Posterior vena cava (tissue), 2 donors: Measurements from ENCODE around the gene PXDC1. TPM values are rescaled to one million over a fixed set of nuclear protein-coding genes. Genes with fewer than 3 reads are reported as not detected.
"Not testable (repeated sequence)": the region's sequence is repeated elsewhere in the genome, so short reads cannot be mapped to it uniquely, and the experiment has no call there.

Experiments
- DNase-seq: peaks from one replicate; pipeline ENCODE4 v3.0.0-alpha.2; 2020; ENCODE audit warnings: low spot score
- intact Hi-C, 2 donors: fragments of 100-400 bp; cut with DNase I; formaldehyde crosslinking; loops; one replicate each; pipeline versions ENCODE4 v1.14.1 to v1.14.2; 2022 to 2023
- total RNA-seq, 2 donors: library from RNA; stranded (reverse); fragmentation: NEBNext Ultra II Directional; extraction: Animal tissue kit (Norgen Biotek cat#: 25700); gene quantifications; one replicate each; pipeline ENCODE4 v1.2.1, GENCODE V29; 2021
- donor health status: DM: yes; HTN: yes; CAD: no.
- donor health status: DM: yes; HTN: yes; CAD: no.

The PXDC1 gene
- total RNA-seq, 2 donors from 2014 or later = 99.5 to 103 TPM

GRCh38 chr6:3701631-3702030, 49.9 kb downstream of the PXDC1 start:
- intact Hi-C loops = no loop called here

GRCh38 chr6:3699231-3699630, 52.3 kb downstream of the PXDC1 start:
- intact Hi-C loops = no loop called here

More at GRCh38 chr6:3701631-3702030, 49.9 kb downstream of the PXDC1 start:
- DNase-seq = no peak

GRCh38 chr6:3698021-3698420, 53.5 kb downstream of the PXDC1 start:
- no peak for DNase-seq
- intact Hi-C loops = no loop called here

More at GRCh38 chr6:3699231-3699630, 52.3 kb downstream of the PXDC1 start:
- no peak for DNase-seq

GRCh38 chr6:3697609-3698008, 53.9 kb downstream of the PXDC1 start:
- DNase-seq = no peak
- intact Hi-C loops = no loop called here

- DNase-seq = no peak
- intact Hi-C loops = no loop called here
Measured at GRCh38 chr6:3696525-3697088, 54.9 kb downstream of the PXDC1 start.

GRCh38 chr6:3695065-3695817, 56.3 kb downstream of the PXDC1 start:
- no peak for DNase-seq
- intact Hi-C loops = no loop called here

- DNase-seq = no peak
- intact Hi-C loops = no loop called here
Measured at GRCh38 chr6:3693831-3694230, 57.7 kb downstream of the PXDC1 start.

- intact Hi-C loops = no loop called here
- DNase-seq = no peak
Measured at GRCh38 chr6:3690506-3690905, 61.0 kb downstream of the PXDC1 start.

- DNase-seq = no peak
- intact Hi-C loops = no loop called here
Measured at GRCh38 chr6:3687847-3688246, 63.7 kb downstream of the PXDC1 start.

- DNase-seq = no peak
Measured at GRCh38 chr6:3683331-3683730, 68.2 kb downstream of the PXDC1 start.

GRCh38 chr6:3678946-3679345, 72.6 kb downstream of the PXDC1 start:
- DNase-seq = no peak
- intact Hi-C loops = no loop called here

More at GRCh38 chr6:3683331-3683730, 68.2 kb downstream of the PXDC1 start:
- intact Hi-C loops = no loop called here

- DNase-seq, intact Hi-C loops: not testable (repeated sequence)
Measured at GRCh38 chr6:3677751-3678150, 73.8 kb downstream of the PXDC1 start.

- DNase-seq, intact Hi-C loops: not testable (repeated sequence)
Measured at GRCh38 chr6:3677351-3677750, 74.2 kb downstream of the PXDC1 start.

Other genes starting within 250 kb of the PXDC1 start
- 1 to 10 TPM; 4.8 to 7.5 TPM for gene FAM50B, start 97.7 kb upstream of the PXDC1 start, total RNA-seq